ENCODE measurements around the gene RIOK3. TPM values are rescaled to one million over a fixed set of nuclear protein-coding genes. Genes with fewer than 3 reads are reported as not detected.
"Not testable (repeated sequence)": the region's sequence is repeated elsewhere in the genome, so short reads cannot be mapped to it uniquely, and the experiment has no call there.

Gene RIOK3
- total RNA-seq, result 10 to 100 TPM; 60.0 to 67.7 TPM

- POLR2A ChIA-PET, result interaction anchor here (1.3 kb wide), 1 partner anchor 15 kb away, joined by 5 read pairs; a partner anchor contains a TSS
- CTCF ChIA-PET, result interaction anchor here (1.4 kb wide), 1 partner anchor 8 kb away, joined by 3 read pairs; no protein-coding TSS in a partner anchor
Observed at GRCh38 chr18:23452728-23453679, at the start of gene RIOK3. RIOK3 (plus strand) TSS chr18:23453287; CDS start chr18:23453440, 153 bp downstream.

- CTCF ChIA-PET, result interaction anchor here (1.1 kb wide), 1 partner anchor 9 kb away, joined by 7 read pairs; no protein-coding TSS in a partner anchor
- POLR2A ChIA-PET, result no interaction called here
Observed at GRCh38 chr18:23403310-23403709, 49.8 kb upstream of the RIOK3 start.

GRCh38 chr18:23405636-23406035, 47.5 kb upstream of the RIOK3 start:
- CTCF ChIA-PET, result interaction anchor here (0.5 to 0.6 kb wide), 2 partner anchors 35 to 119 kb away, joined by 3 read pairs; no protein-coding TSS in a partner anchor
- POLR2A ChIA-PET, result interaction anchor here (0.7 kb wide), 1 partner anchor 356 kb away, joined by 3 read pairs; no protein-coding TSS in a partner anchor

- POLR2A ChIA-PET, result no interaction called here
- CTCF ChIA-PET, result interaction anchor here (0.5 to 0.6 kb wide), 2 partner anchors 35 to 119 kb away, joined by 3 read pairs; no protein-coding TSS in a partner anchor
Observed at GRCh38 chr18:23406271-23406787, 46.8 kb upstream of the RIOK3 start.

- ChIA-PET CTCF (interaction anchor here (0.6 to 2.3 kb wide), 8 partner anchors 10 to 613 kb away, joined by 3 to 7 read pairs (median 4); no protein-coding TSS in a partner anchor), POLR2A (interaction anchor here (0.6 kb wide), 1 partner anchor 17 kb away, joined by 10 read pairs; no protein-coding TSS in a partner anchor)
Observed at GRCh38 chr18:23412351-23412964, 40.6 kb upstream of the RIOK3 start.

- ChIA-PET POLR2A (no interaction called here), CTCF (no interaction called here)
Observed at GRCh38 chr18:23415515-23415914, 37.6 kb upstream of the RIOK3 start.

GRCh38 chr18:23416298-23416697, 36.8 kb upstream of the RIOK3 start:
- ChIA-PET POLR2A (interaction anchor here (0.6 kb wide), 1 partner anchor 48 kb away, joined by 4 read pairs; no protein-coding TSS in a partner anchor), CTCF (interaction anchor here (1.3 kb wide), 1 partner anchor 285 kb away, joined by 5 read pairs; no protein-coding TSS in a partner anchor)

GRCh38 chr18:23421277-23421676, 31.8 kb upstream of the RIOK3 start:
- POLR2A ChIA-PET, result no interaction called here
- CTCF ChIA-PET, result interaction anchor here (0.7 kb wide), 1 partner anchor 386 kb away, joined by 4 read pairs; no protein-coding TSS in a partner anchor

GRCh38 chr18:23422751-23423418, 30.2 kb upstream of the RIOK3 start:
- POLR2A ChIA-PET, result no interaction called here
- CTCF ChIA-PET, result no interaction called here

GRCh38 chr18:23424616-23425015, 28.5 kb upstream of the RIOK3 start:
- POLR2A ChIA-PET, result no interaction called here

GRCh38 chr18:23428821-23429220, 24.3 kb upstream of the RIOK3 start:
- POLR2A ChIA-PET, result no interaction called here
- CTCF ChIA-PET, result no interaction called here

More at GRCh38 chr18:23424616-23425015, 28.5 kb upstream of the RIOK3 start:
- CTCF ChIA-PET, result no interaction called here

- CTCF ChIA-PET, POLR2A ChIA-PET: not testable (repeated sequence)
Observed at GRCh38 chr18:23429538-23429937, 23.5 kb upstream of the RIOK3 start.

- POLR2A ChIA-PET, result no interaction called here
- CTCF ChIA-PET, result no interaction called here
Observed at GRCh38 chr18:23433360-23433759, 19.7 kb upstream of the RIOK3 start.

GRCh38 chr18:23437357-23438045, 15.6 kb upstream of the RIOK3 start:
- ChIA-PET POLR2A (interaction anchor here (1.0 kb wide), 1 partner anchor 16 kb away, joined by 5 read pairs; the partner anchor contains the start of gene RIOK3), CTCF (no interaction called here)

- ChIA-PET CTCF (no interaction called here), POLR2A (interaction anchor here (1.0 kb wide), 1 partner anchor 16 kb away, joined by 5 read pairs; the partner anchor contains the start of gene RIOK3)
Observed at GRCh38 chr18:23438046-23438377, 15.1 kb upstream of the RIOK3 start.

GRCh38 chr18:23438608-23439366, 14.3 kb upstream of the RIOK3 start:
- ChIA-PET POLR2A (no interaction called here), CTCF (no interaction called here)

GRCh38 chr18:23440131-23440530, 13.0 kb upstream of the RIOK3 start:
- CTCF ChIA-PET, result no interaction called here
- POLR2A ChIA-PET, result no interaction called here

GRCh38 chr18:23442958-23443357, 10.1 kb upstream of the RIOK3 start:
- POLR2A ChIA-PET, result no interaction called here
- CTCF ChIA-PET, result no interaction called here

Data from activated CD8-positive, alpha-beta memory T cell treated with anti-CD3 and anti-CD28 coated beads for 36 hours (primary cell).